Thyroid gland (tissue), 4 donors: ENCODE measurements around the gene OSBP2.

Experiments used
- POLR2A ChIP-seq, 2 donors: fragments of 450-650 bp; IDR thresholded peaks; one replicate each; pipeline ENCODE4 v1.6.1; 2017; ENCODE audit warnings: antibody characterized with exemption in 2 of 2, mild to moderate bottlenecking in 2 of 2, moderate library complexity in 1 of 2
- TF ChIP-seq, protein P1 (sequence below), 6 experiments: fragments of 200-600 bp in 3 of 6; fragments of 450-650 bp in 3 of 6; sonication (generic) in 3 of 6; IDR thresholded peaks; one replicate each; pipeline ENCODE4 v1.5.1; 2016 to 2019; ENCODE audit warnings: antibody characterized with exemption in 6 of 6, mild to moderate bottlenecking in 2 of 6, inconsistent platforms in 1 of 6, moderate library complexity in 1 of 6

DNA sequence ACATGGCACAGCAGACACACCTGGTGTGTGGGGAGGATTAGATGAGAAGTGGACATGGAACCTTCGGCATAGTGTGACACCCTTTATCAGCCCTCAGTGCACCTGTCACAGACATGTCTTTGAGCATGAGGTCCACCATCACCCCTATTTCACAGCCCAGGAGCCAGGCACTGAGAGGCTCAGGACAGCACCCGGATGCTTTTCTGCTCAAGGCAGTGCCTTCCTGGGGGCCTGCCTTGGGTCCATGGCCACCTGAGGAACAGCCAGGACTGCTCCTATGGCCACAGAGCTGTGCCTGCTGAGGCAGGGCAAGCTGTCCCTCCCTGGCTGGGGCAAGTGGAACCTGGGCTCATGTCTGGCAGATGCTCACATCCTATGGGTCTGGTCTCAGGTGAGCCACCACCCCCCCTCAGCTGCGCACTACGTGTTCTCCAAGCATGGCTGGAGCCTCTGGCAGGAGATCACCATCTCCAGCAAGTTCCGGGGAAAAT is 198.1 kb downstream of the OSBP2 start:
- TF ChIP-seq, protein P1, sequence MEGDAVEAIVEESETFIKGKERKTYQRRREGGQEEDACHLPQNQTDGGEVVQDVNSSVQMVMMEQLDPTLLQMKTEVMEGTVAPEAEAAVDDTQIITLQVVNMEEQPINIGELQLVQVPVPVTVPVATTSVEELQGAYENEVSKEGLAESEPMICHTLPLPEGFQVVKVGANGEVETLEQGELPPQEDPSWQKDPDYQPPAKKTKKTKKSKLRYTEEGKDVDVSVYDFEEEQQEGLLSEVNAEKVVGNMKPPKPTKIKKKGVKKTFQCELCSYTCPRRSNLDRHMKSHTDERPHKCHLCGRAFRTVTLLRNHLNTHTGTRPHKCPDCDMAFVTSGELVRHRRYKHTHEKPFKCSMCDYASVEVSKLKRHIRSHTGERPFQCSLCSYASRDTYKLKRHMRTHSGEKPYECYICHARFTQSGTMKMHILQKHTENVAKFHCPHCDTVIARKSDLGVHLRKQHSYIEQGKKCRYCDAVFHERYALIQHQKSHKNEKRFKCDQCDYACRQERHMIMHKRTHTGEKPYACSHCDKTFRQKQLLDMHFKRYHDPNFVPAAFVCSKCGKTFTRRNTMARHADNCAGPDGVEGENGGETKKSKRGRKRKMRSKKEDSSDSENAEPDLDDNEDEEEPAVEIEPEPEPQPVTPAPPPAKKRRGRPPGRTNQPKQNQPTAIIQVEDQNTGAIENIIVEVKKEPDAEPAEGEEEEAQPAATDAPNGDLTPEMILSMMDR (IDR thresholded peaks at IDR 0.05) = no peak
- no peak for TF ChIP-seq POLR2A (IDR thresholded peaks at IDR 0.05)
